Ishikawa (cell line): ENCODE measurements around the gene KLKB1.

Experiments
- YY1 ChIP-seq: IDR thresholded peaks from 2 replicates; pipeline ENCODE4 v1.6.1; 2012; ENCODE audit warnings: low read depth
- TF ChIP-seq, protein P1 (sequence below): IDR thresholded peaks from 2 replicates; pipeline ENCODE4 v1.6.1; 2012

DNA sequence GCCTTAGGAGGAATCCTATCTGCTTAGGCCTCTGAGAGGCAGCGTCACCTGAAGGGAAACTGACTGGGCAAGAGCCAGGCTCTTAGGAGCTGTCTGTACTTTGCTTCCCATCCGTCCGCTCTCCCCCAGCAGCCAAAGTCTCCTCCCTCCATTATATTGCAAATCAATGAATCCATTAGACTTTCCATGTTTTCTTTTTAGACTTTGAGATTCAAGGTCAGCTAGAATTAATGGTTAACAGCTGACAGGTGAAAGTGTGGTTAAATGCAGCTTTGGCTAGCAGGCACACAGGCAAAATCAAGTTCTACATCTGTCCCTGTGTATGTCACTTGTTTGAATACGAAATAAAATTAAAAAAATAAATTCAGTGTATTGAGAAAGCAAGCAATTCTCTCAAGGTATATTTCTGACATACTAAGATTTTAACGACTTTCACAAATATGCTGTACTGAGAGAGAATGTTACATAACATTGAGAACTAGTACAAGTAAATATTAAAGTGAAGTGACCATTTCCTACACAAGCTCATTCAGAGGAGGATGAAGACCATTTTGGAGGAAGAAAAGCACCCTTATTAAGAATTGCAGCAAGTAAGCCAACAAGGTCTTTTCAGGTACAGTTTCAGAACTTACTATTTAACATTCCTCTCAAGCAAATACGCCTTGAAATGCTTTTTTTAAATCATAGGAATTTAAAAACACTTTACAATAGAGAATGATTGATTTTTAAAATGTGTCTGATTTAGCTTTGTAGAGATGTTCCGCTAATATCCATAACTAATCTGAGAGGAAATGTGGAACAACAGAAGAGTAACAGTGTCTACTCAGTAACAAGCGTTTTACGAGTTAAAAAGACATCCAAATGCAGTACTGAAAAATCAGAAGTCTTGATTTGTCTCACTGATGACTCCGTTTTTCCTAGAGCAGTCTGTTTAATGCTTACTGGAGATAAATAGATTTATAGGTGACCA is 38.7 kb downstream of the KLKB1 start, which contains the start of gene F11:
- TF ChIP-seq, protein P1, sequence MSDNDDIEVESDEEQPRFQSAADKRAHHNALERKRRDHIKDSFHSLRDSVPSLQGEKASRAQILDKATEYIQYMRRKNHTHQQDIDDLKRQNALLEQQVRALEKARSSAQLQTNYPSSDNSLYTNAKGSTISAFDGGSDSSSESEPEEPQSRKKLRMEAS: no peak
- no peak for TF ChIP-seq YY1
